Eye (tissue), 1 donor: ENCODE results near the gene CACNG1.

Source experiments
- DNase-seq: peaks from one replicate; pipeline ENCODE4 v3.0.0-alpha.2; 2015

Gene CACNG1, protein sequence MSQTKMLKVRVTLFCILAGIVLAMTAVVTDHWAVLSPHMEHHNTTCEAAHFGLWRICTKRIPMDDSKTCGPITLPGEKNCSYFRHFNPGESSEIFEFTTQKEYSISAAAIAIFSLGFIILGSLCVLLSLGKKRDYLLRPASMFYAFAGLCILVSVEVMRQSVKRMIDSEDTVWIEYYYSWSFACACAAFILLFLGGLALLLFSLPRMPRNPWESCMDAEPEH

DNA sequence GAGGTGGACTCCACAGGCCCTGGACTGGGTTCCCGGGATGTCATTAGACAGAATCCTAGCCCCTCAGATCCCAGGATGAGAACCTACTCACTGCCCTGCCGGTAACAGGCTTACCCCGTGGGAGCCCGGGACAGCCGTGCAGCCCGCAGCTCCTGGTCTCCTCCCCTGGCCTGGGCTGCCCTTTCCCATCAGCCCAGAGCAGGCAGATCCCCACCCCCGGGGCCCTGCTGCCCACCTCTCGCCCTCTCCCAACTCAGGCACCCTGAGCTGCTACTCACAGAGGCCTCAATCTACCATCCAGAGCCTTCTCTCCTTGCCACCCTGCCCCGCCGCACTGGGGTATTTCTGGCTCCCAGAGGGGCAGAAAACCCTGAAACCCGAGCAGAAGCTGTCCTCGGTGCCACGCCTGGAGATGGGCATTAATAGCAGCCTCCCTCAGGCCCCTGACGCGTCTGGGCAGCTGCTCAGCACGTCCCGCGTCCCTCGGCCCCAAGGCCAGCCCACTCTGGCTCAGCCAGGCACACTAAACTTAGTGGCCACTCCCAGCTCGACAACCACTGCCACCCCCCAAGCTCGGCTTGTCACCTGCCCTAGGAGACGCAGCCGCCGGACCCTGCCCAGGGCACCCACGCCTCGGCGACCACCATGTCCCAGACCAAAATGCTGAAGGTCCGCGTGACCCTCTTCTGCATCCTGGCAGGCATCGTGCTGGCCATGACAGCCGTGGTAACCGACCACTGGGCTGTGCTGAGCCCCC is at the start of gene CACNG1:
Gene CACNG1, plus strand, starts transcription at position 539 of the 757 bp plus-strand sequence. Its CDS starts 107 bp downstream, at position 646.
- no peak for DNase-seq

DNA sequence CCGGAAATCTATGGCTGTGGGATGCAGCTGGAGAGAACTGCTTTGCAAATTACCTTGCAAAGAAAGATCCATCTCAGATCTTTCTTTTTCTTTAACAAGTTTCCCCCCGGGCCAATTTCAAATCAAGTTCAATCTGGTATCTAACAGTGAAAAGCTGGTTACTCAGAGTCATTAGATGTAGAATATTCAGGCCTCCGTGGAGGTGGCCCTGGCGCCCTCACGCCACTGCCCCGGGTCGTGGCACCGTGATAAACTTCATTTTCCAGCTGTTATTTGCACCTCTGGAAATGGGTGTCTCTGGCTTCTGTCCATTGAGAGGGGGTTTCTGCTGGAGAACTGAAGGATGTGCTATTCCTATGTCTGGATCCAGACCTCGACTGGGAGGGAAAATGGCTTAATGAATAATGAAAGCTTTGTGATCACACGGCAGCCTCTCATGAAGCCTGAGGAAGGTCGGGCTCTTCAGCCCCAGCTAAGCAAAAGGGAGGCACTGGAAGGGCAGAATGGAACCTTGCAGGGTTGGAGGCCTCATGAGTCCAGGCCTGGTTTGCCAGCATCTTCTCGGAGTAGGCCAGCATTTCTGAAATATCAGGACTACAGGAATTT is 49.3 kb upstream of the CACNG1 start:
- no peak for DNase-seq

DNA sequence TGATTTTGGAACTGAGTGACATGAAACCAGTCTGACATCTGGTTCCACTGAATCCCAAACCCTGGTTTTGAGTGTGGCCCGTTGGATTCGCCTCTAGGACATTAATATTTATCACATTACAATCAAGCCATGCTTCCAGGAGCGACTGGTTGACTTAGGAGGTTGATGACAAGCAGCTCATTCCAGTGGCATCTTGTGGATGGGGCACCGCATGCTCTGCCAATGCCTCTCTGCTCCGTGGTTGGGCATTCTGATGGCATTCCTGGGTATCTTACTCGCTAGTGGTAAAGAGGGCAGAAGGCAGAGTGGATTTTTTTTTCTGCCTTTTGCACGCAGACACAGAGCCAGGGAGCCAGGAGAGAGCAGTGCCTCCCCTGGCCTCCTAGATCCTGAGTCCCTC is 48.4 kb upstream of the CACNG1 start:
- no peak for DNase-seq

DNA sequence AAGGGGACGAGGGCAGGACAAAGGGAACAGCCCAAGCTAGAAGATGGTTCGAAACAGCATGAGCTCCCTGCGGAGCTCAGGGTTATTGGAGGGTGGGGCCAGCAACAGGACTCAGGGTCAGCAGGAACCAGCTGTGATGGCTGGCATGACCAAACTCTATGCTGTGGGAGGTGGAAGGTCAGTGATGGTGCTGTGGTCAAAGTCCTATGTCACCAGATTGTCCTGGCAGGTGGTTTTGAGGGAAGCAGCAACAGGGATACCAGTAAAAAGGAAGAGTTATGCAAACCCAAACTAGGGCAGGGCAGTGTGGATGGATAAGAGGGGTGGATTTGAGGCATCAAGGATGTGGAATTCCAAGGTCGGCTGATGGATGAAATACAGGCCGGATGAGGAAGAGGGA is 47.4 kb upstream of the CACNG1 start:
- no peak for DNase-seq

DNA sequence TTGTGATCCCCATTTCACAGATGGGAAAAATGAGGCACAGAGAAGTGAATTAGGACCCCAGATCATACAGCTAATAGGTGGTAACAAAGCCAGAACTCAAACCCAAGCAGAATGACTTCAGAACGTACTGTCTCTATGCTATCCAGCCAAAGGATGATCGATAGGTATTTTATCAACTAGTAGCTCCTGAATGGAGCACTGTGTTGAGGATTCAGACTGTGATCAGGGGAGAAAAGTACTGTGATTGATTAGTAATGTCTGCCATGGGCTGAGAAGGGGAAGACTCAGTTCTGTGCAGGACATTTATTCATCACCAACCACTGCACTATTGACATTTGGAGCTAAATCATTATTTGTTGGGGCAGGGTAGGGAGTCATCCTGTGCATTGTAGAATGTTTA is 41.1 kb upstream of the CACNG1 start:
- DNase-seq: no peak

DNA sequence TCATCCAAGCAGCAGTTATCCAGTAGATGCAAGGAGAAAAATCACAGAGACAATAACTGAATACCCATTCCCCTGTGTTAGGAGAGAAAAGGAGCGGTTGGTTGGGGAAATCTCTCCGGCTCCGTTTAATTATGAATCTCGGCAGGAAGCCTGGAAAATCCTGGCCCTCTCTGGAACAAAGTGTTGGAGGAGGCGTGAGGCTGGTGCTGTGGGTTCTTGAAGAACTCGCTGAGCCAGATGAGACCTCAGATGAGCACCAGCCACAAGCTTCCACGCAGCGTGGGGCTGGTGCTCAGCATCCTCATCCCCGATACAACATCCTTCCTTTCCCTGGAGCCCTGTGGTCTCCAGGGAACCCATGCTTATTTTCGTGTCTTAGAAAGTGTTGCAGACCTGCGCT is 40.2 kb upstream of the CACNG1 start:
- no peak for DNase-seq

DNA sequence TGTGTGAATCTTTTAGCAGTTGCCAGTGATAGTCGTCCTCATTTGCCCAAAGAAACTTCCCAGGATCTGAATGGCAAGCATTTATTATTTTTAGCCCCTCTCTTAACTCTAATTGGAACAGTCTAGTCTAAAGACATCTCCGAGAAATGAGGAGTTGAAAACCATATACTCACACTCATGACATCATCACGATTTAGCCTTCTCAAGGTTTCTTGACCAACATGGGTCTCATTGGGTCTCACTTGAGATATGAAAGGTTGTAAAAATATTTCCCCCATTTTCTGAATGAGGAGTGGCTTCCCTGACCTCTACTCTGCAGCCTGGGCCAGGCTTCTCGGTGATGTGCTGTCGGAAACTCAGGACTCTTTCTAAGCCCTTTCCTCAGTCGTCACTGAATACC is 37.1 kb upstream of the CACNG1 start:
- DNase-seq: no peak

DNA sequence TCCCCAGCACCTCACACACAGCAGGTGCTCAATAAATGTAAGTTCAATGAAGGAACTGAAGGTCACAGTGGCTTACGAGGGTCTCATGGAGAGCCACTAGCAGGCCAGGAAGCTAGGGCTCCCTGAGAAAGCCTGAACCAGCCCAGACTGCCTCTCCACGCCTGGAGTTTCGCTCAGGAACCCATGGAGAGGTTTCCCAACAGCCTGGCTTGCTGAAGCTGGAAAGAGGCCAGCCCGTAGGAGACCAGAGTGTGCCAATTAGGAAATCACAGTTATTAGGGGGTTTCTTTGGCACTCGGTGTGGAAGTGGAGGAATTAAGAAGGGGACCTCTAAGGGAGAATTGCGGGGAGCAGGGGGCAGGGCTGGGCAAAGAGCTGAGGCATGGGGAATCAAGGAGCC is 36.3 kb upstream of the CACNG1 start:
- DNase-seq: no peak

DNA sequence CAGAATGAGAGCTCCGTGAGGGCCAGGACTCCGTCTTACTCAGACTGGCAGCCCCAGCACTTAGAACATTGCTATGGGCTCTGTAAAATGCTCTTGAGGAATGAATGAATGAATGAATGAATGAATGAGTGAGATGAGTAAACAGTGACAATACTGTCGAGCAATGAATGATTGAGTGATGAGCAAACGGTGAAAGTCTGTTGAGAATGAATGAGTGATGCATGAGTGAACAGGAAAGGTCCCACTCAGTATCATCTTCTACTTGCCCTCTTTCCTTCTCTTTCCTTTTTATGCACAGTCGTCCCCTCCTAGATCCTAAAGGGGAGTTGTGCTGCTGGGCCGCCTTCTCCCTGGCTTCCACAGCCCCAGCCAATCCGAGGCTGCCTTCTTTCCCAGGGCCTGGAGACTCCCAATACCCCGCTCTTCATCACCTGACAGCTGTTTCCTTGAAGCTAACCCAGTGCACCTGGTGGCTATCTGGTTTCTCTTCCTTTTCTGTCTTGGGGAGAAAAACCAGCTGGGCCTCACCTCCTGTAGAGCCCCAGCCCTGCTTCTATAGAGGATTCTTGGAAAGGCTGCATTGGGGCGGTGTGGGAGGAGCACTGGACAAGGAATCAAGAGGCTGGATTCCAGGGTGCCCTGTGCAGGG is 32.7 kb upstream of the CACNG1 start:
- DNase-seq: no peak

DNA sequence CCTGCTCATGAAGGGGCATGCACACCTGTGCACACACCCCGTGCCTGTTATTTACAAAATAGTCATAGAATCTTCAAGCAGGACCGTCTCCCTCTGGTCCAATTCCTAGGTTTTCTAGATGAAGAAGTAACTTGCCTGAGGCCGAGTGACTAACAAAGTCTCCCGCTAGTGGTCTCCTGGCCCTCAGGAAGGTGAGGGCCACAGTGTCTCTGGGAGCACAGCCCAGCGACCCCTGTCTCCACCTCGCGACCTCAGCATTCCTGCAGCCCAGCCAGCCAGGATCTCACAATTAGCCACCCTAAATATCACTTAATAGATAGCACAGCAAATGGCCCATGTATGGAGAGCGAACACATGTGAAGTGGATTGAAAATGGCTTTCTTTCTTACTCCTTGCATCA is 30.5 kb upstream of the CACNG1 start:
- DNase-seq: no peak

DNA sequence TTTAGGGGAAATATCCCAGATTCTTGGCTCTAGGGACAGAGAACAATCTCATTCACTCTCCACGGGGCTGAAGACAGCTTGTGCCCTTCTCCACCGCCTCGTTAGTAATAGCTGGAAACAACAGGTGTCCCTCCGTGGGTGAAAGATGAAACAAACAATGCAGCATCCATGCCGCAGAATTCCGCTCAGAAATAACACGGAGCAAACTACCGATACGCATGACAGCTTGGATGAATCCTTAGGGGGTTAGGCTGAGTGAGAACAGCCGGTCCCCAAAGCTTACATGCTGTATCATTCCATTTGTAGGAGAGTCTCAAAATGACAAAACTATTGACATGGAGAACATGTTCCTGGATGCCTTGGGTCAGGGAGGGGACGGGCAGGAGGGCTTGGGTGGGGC is 29.4 kb upstream of the CACNG1 start:
- DNase-seq: peak; percentile 27

DNA sequence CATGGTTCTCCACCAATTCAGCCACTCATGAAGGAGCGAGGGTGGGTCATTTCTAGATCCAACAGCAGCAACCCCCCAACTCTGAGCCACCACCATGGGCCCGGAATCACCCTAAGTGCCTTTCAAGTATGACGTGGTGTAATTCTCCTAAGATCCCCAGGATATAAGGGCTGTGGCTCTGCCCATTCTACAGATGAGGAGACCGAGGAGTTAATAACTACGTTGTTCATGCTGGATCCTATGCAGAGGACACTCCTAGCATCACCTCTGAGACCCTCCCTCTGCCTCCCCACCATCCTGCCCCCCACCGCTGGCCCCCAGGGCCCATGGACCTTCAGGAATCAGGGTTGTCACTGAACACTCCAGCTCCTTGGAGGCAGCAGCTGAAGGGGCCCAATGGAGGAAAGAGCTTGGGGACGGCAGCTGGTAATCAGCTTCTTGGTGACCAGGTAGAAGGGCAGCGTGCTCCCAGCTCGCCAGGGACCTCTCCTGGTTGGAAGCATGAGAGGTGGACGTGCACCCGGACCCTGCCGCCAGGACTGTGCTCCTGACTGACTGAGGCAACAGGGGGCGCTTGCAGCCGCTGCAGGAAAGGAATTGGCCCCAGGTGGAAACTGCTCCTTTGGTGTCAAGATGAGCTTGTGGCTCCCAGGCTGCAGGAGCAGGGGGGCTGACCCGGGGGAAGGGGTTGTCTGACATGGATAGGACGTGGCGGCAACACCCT is 28.2 kb upstream of the CACNG1 start:
- DNase-seq: no peak

DNA sequence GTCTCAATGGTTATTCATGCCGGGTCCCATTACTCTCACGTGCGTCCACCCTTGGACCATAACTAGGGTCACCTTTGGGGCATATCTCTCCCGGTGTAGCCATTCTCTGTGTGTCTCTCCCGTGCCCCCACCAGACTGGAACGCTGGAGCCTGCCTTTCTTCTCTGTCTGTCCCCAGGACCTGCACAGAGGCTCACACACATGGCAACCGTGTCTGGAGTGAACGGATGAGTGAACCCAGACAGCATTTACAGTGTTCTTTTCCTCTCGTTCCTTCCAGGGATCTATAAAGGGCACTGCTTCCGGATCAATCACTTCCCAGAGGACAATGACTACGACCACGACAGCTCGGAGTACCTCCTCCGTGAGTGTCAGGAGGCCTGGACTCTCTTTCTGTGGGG is 26.4 kb upstream of the CACNG1 start:
- DNase-seq: peak; percentile 76

DNA sequence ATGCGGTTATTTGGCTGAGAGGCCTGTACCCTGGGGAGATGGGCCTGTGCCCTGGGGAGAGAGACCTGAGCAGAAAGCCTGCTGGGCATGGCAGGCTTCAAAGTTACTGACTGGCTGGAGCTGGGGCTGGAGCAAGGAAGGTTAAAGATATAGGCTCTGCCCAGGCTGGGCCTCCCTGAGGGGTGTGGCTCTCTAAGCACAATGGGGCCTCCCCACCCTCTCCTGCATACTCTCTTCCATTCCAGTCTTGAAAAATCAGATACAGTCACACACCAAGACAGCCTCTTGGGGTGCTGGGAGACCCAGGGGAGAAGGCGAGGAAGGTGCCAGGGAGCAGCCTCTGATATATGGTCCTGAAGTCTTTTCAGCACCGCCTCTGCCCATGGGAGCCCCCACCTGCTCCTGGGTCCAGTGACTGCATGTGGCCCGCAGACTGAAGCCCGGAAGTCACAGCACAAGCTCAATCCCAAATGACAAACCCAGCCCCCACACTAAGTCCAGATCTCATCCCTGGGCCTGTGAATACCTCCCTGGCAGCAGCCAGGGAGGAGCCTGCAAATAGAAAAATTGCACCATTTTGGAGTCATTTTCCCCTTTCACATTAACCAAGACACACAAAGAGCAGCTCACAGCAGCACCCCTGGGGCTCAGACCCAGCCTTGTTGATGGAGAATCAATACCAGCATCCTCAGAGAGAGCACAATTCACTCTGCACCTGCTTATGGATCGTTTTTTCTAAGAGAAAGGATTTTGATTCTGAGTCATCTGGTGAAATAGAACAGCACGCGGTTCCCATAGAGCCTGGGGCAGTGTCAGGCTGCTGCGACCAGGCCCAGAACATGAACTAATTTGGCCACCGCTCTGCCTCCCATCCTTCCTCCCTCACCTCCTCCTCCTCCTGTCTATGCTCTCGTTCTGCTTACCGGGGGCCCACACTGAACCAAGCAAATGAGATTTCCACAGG is 25.6 kb upstream of the CACNG1 start:
- DNase-seq: peak; percentile 67

DNA sequence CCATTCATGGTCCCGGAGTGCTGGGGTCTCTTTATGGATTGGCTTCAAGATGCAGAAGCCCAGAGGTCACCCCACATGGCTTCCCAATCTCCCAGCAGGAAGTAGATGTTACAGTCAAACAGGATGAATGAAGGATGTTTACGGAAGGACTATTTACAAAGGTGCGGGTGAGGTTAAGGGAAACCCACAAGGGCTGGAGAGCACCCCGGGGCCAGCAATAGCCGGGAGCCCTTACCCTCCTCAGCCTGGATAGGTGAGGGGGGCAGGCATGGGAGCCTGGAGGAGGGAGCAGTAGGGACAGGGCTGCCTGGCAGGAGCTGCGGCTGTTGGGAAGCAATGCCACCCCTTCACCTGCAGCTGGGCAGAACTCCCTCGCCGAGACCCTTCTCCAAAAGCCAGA is 24.5 kb upstream of the CACNG1 start:
- peak; percentile 13 for DNase-seq

DNA sequence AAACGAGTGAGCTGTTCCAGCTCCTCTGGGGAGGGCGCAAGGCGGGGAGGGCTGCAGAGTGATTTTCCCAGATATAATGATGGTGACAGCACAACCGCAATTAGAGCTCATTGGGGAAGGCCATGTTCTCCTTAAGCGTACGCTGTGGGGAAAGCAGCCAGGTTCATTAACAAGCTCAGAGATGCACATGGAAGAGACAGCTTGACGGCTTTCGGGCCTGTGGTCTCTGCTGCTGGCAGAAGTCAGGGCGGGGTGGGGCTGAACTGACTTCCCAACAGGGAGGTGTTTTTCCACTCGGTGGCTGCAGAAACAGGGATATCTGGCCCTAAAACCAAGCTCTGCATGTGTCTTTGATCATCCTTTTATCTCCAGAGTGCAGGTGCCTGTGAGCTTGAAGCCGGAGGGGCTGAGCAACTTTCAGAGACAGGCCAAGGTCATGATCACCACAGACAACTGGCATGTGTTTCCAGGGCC is 24.0 kb upstream of the CACNG1 start:
- DNase-seq: peak; percentile 65

DNA sequence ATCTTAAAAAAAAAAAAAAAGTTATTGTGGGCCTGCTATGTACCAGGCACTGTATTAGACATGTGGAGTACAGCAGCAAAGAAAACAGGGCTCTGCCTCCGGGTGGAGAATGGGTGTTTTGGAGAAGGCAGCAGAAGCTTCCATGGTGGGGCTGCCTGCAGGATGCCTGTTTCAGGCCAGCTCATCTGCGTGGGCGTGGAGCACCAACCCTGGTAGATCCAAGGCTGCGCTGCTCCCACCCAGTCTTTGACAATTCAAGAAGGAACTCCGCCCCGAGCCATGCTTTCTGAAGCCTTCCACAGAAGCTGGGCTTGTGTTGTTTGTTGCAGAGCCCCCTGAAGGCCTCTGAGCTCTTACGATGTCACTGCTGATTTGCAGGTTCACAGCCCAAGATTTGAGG is 23.2 kb upstream of the CACNG1 start:
- DNase-seq: no peak

DNA sequence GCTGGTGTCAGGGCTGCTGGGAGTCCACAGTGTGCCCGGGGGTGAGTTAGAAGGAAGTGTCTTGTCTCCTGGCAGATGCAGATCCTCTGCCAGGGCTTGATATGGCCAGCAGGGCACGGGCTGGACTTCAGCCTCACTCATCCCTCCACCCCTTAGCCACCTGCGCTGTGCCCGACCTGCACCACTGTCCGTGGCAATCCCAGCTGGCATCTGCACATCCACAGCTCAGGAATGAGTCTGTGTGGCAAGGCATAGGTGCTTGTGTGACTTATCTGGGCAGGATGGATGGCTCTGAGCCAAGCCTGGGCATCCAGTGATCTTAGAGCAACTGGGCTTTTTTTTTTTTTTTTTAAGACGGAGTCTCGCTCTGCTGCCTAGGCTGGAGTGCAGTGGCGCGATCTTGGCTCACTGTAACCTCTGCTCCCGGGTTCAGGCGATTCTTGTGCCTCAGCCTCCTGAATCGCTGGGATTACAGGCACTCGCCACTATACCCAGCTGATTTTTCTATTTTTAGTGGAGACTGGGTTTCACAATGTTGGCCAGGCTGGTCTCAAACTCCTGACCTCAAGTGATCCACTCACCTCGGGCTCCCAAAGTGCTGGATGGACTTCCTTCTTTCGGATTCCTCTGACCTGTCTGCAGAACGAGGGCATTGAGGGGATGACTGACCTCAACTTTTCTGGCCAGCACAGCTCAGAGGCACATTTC is 22.5 kb upstream of the CACNG1 start:
- no peak for DNase-seq

DNA sequence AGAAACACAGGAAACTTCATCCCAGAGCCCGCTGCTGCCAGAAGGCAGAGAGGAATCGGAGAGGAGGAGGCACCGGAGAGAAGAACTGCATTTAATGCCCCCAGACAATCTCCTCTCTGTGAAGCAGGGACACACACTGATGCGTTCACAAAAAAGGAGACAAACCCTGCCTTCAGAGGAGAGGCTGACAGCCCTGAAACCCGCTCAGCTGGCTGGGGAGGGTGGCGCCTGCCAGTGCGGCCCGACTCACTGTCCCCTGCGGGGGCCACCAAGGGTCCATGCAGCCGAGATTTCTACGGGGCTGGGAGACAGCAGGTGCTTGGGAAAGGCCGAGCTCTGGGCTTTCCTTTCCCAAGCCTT is 21.9 kb upstream of the CACNG1 start:
- DNase-seq: no peak

DNA sequence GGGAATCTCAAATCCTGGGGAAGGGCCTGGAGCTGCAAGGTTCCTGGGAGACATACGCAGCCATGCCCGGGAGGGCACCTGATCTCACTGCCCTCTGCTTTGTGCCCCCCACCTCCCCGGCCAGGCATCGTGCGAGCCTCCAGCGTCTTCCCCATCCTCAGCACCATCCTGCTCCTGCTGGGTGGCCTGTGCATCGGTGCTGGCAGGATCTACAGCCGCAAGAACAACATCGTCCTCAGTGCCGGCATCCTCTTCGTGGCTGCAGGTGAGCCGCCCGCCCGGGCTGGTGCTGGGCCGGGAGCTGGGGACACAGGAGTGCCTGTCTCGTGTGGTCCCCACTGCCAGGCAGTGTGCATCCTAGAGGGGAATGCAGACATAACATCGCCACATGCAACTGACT is 19.6 kb upstream of the CACNG1 start:
- DNase-seq: no peak

DNA sequence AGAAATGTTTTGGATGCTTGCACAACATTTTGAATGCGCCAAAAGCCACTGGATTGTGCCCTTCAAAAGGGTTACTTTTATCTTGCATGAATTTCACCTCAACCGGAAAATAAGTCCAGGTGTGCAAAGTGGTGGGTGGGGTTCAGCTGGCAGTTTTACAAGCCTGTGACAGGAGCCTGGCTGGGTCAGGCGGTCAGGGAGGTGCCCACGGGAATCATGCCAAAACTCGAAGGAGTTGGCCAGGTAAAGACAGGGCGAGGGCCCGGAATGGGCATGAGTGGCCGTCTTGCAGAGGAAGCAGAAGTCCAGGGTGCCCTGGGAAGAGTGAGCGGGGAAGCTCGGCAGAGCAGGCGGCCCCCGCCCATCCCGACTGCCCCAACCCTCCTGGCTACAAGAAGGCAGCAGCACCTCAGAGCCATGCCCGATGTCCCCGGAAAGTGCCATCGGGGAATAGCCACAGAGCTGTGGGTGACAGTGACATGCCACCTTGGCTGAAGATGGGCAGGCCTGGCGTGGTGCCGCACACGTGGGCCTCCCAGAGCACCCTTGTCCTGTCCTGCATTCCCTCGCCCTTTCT is 19.1 kb upstream of the CACNG1 start:
- no peak for DNase-seq
